Activated CD8-positive, alpha-beta memory T cell treated with anti-CD3 and anti-CD28 coated beads, Interleukin-2, amount 50 U/mL, for 48 hours (primary cell): ENCODE measurements around the gene IKZF4.
A peak's percentile ranks its signal among the peaks of the same experiment; 100 is the strongest.
"Not testable (repeated sequence)": the region's sequence is repeated elsewhere in the genome, so short reads cannot be mapped to it uniquely, and the experiment has no call there.

ENCODE experiments used
- DNase-seq: peaks from one replicate; pipeline ENCODE4 v3.0.0-alpha.2; 2020

IKZF4 gene

DNA sequence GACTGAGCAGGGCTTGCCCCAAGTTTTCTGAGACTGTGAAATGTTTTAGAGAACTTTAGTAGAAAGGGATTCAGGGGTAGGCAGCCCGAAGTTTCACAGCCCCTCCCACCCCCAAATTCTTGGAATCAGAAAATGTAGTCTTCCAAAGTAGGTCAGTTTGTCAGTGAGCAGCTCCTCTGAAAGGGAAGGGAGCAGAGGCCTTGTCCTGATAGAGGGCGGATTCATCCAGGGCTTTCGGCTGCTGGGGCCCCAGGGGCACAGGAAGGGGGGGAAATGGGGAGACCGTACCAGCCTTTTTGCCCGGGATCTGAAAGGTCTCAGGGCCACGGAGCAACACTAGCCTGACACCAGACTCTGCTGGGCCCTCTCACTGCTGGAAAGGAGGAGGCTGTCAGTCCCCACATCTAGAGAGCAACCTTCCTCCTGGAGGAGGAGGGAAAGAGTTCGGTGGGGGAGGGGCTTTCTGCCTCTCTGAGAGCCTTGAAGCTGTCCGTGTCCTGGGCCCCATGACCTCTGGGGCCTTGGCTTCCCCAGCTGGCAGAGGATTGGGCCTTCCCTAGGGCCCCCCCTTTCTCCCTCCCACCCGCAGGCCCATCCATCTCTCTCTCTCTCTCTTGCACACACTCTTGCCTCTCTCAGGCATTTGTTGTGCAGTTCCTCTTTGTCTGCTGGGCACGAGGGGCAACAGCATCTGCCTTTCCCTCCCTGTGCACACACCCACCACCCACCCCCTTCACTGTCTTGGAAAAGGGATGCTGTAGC is at the start of gene IKZF4:
Gene IKZF4, plus strand, starts transcription at position 621 of the 762 bp plus-strand sequence. CDS start 451 bp downstream, outside the sequence.
- no peak for DNase-seq

DNA sequence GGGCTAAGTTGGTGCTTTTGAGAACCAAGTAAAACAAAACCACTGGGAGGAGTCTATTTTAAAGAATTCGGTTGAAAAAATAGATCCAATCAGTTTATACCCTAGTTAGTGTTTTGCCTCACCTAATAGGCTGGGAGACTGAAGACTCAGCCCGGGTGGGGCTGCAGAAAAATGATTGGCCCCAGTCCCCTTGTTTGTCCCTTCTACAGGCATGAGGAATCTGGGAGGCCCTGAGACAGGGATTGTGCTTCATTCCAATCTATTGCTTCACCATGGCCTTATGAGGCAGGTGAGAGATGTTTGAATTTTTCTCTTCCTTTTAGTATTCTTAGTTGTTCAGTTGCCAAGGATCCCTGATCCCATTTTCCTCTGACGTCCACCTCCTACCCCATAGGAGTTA is 48.8 kb upstream of the IKZF4 start:
- DNase-seq, result no peak

DNA sequence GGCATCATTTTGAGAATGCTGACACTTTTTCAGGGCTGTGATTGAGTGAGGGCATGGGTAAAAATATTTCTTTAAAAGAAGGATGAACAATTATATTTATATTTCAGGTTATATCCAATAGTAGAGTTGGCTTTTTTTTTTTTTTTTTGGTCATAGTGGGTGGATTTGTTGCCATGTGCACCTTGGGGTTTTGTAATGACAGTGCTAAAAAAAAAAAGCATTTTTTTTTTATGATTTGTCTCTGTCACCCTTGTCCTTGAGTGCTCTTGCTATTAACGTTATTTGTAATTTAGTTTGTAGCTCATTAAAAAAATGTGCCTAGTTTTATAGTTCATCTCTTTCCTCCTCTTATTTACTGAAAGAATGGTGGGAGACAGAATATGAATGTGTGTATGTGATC is 48.4 kb upstream of the IKZF4 start:
- no peak for DNase-seq

- DNase-seq, result no peak
Measured at GRCh38 chr12:55972911-55973598, 47.8 kb upstream of the IKZF4 start.

GRCh38 chr12:55973599-55974307 is 47.1 kb upstream of the IKZF4 start, which contains the start of gene RAB5B:
Gene RAB5B (plus strand): TSS chr12:55974078. CDS start chr12:55986961, 12,883 bp downstream.
- DNase-seq, result peak; percentile 93

DNA sequence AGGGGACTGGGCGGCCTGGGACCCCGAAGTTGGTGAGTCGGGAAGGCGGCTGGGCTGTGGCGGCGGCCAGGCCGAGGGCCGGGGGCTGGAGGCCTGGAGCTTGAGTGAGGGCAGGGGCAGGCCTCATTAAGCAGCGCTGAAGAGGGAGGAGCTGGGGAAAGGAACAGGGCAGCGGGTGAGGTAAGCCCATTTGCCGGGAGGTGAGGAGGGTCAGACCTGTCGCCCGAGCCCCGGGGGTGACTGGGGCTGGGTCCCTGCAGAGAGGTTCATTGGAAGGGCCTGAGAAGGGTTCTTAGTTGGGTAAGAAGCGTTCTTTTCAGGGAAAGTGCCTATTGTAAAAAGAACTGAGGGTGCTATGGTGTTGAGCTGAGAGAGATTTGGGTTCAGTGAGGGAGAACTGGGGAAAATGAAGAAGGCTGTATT is 46.5 kb upstream of the IKZF4 start:
- no peak for DNase-seq

- DNase-seq, result no peak
Measured at GRCh38 chr12:55978393-55978792, 42.5 kb upstream of the IKZF4 start.

DNA sequence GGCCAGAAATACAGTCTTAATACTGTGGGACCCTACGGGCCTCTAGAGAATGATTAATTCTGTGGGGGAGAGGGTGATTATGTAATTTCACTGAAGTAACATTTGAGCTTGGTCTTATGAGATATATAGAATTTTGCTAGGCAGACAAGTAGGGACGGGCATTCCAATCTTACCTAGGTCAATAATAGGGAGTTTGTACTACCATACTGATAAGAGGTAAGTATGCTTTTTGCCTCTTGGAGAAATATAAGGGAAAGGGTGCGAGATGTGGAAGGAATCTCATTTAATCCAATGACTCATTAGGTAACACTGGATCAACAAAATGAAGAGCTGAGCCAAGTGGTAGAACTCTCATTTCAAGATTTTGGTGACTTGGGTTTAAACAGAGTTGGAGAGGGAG is 41.8 kb upstream of the IKZF4 start:
- DNase-seq, result no peak

- not testable (repeated sequence) for DNase-seq
Measured at GRCh38 chr12:55981882-55982281, 39.0 kb upstream of the IKZF4 start.

DNA sequence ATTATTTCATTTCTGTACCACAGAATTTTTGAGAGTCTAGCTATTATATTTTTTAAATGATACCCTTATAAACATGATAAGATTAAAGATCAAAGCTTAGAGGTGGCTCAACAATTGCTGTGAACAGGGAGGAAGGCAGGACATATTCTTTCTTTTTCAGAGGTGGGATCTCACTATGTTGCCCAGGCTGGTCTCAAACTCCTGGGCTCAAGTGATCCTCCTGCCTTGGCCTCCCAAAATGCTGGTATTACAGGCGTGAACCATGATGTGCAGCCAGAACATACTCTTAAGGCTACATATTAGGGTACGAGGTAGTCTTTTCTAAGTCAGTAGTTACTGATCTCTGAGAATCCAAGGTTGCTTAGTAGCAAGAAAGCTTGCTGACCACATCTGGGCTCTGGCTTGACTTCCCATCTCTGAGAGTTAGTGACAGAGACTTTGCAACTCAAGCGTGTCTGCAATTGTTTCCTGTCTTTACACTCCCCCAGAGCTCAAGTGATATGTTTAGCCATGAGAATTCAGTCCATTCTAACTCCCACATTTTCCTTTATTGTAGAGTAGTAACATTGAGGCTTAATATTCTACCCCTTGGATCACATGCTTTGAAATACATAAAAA is 38.4 kb upstream of the IKZF4 start:
- no peak for DNase-seq

GRCh38 chr12:55983232-55983842 is 37.5 kb upstream of the IKZF4 start:
- no peak for DNase-seq

DNA sequence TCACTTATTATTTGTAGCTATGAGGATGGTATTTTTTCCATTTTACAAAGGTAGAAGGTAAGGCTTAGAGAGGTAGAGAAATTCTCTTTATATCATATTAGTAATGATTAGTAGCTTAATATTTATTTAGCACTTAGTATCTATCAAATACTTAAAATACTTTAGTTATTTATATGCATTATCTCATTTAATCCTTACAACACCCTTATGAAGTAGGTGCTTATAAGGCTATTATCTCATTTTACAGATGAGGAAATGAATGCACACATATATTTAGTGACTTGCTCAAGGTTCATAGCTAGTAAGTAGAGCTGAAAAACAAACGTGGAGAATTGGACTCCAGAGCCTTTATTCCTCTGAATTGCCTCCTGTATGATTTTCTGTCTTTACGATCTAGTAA is 36.0 kb upstream of the IKZF4 start:
- no peak for DNase-seq

GRCh38 chr12:55985341-55985740 is 35.5 kb upstream of the IKZF4 start:
- no peak for DNase-seq

GRCh38 chr12:55985976-55986375 is 34.9 kb upstream of the IKZF4 start:
- DNase-seq, result not testable (repeated sequence)

DNA sequence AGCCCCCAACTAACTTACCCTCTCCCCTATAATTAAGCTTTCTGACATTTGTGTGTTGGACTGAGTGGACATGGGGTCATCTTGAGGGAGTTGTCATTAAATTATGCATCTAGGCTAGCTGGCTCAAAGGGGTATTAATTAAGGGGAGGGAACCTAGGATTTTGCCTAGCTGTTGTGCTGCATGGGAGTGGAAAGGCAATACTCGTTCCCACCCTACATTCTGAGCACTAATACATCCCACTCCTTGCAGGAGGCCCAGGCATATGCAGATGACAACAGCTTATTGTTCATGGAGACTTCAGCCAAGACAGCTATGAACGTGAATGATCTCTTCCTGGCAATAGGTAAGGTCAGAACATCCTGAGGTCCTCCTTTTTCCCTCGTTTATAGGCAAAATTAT is 29.7 kb upstream of the IKZF4 start:
- DNase-seq, result no peak

GRCh38 chr12:55993230-55993853 is 27.5 kb upstream of the IKZF4 start:
- no peak for DNase-seq

DNA sequence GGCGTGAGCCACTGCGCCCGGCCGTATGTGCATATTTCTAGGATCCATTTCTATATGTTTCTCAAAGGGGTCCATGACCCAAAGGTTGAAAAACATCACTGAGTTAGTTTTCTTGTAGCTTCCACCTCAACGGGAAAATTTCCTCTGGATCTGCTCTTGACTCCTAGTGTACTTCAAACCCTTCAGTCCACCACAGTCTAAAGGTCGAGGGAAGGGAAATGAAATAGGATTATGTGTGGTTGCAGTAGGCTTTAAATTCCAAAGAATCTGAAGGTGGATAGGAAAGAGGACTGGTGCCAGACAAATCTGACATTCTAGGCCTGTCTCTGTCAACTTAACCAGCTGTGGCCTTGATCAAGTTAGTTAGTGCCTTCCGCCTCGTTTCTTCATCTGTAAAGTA is 25.5 kb upstream of the IKZF4 start:
- DNase-seq, result no peak

- peak; percentile 71 for DNase-seq
Measured at GRCh38 chr12:55996201-55996714, 24.6 kb upstream of the IKZF4 start.

GRCh38 chr12:55996715-55997534 is 23.9 kb upstream of the IKZF4 start, which contains the start of gene SUOX:
Gene SUOX (plus strand): TSS chr12:55997276. CDS start chr12:56002222, 4,946 bp downstream.
- peak; percentile 67 for DNase-seq

DNA sequence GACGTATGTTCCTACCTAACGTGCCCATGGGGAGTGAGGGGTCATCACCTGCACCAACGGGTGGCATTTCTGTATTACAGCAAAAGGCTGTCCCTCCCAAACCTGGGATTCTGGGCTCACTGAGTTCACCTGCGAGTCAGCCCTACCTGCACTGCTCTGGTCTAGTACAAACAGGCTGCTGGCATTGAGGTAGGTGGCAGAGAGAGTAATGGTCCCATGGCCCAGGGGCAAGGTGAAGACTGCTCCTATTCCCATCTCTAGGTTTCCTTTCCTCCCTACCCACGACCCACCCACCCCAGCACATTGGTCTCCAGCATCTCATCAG is 23.3 kb upstream of the IKZF4 start:
- no peak for DNase-seq

GRCh38 chr12:55999522-55999921 is 21.3 kb upstream of the IKZF4 start:
- DNase-seq, result not testable (repeated sequence)
